HCT116 (cell line): ENCODE measurements around the gene ERMARD. TPM values are rescaled to one million over a fixed set of nuclear protein-coding genes. Genes with fewer than 3 reads are reported as not detected.

Source experiments
- ATAC-seq: fragments of 200-7000 bp; cut with Tn5 transposase; 2 replicates; pipeline ENCODE4 v1.9.1; 2020; ENCODE audit warnings: mild to moderate bottlenecking, moderate library complexity
- BruUV-seq: library from RNA; stranded (reverse); fragments of 400-500 nt; replicated peaks from 2 replicates; lab custom pipeline; 2021; lab: Mats Ljungman, UMichigan
- CTCF ChIA-PET: fragments of 300-600 bp; sonication (Branson Sonifier 250); formaldehyde crosslinking; loops from one replicate; lab custom pipeline; 2021; ENCODE audit warnings: antibody characterized with exemption; lab: Charles Lee
- POLR2A ChIA-PET: fragments of 300-600, 350-600 bp; sonication (Branson Sonifier 250); formaldehyde crosslinking; loops from one replicate; lab custom pipeline; 2021; ENCODE audit warnings: antibody characterized with exemption; lab: Charles Lee
- RAD21 ChIA-PET, 2 experiments: fragments of 300-600 bp; sonication (Branson Sonifier 250); formaldehyde crosslinking; loops; one replicate each; lab custom pipeline; 2023; ENCODE audit warnings: low total read pairs in 2 of 2; ENCODE audit not compliant: uncharacterized antibody in 2 of 2, unreplicated experiment in 2 of 2, low non-redundant PET in 1 of 2; lab: Charles Lee
- DNase-seq: peaks from one replicate; pipeline ENCODE4 v3.0.0-alpha.2; 2010; ENCODE audit warnings: low read depth, low spot score
- H2AFZ ChIP-seq: fragments of 200-600 bp; shearing (Covaris generic), sonication (generic); 2 replicates; pipeline ENCODE4 v1.6.1; 2017; ENCODE audit warnings: low read depth, mixed run types, mixed read lengths, antibody characterized with exemption, low read length; ENCODE audit not compliant: poor library complexity, severe bottlenecking
- H3K27ac ChIP-seq: 2 replicates; pipeline ENCODE4 v1.5.1; 2012; ENCODE audit warnings: low read depth, low read length
- H3K27me3 ChIP-seq: fragments of 200-600 bp; sonication (generic); 2 replicates; pipeline ENCODE4 v1.6.1; 2016; ENCODE audit warnings: mixed run types, low read length, mixed read lengths; ENCODE audit not compliant: insufficient read depth
- H3K36me3 ChIP-seq, 2 experiments: fragments of 200-500 bp in 1 of 2; fragments of 200-600 bp in 1 of 2; sonication (Bioruptor generic) in 1 of 2; sonication (generic) in 1 of 2; 2 replicates each; pipeline versions ENCODE4 v1.5.1 to v1.6.1; 2014 to 2016; ENCODE audit warnings: low read length in 2 of 2, inconsistent platforms in 1 of 2, mixed read lengths in 1 of 2, mixed run types in 1 of 2; ENCODE audit not compliant: insufficient read depth in 2 of 2, control insufficient read depth in 1 of 2
- H3K4me1 ChIP-seq, 2 experiments: fragments of 200-600 bp in 1 of 2; sonication (generic) in 1 of 2; 2 replicates each; pipeline versions ENCODE4 v1.5.1 to v1.6.1; 2012 to 2017; ENCODE audit warnings: low read length in 2 of 2, inconsistent platforms in 1 of 2, mild to moderate bottlenecking in 1 of 2, mixed read lengths in 1 of 2, mixed run types in 1 of 2, moderate library complexity in 1 of 2; ENCODE audit not compliant: insufficient read depth in 2 of 2, control insufficient read depth in 1 of 2
- H3K4me2 ChIP-seq: fragments of 200-600 bp; sonication (generic); 2 replicates; pipeline ENCODE4 v1.6.1; 2017; ENCODE audit warnings: mixed run types, low read length, mixed read lengths
- H3K4me3 ChIP-seq, 2 experiments: fragments of 200-600 bp in 1 of 2; sonication (generic) in 1 of 2; replicated peaks in 1 of 2; 2 replicates each; pipeline ENCODE4 v1.5.1; 2011 to 2016; ENCODE audit warnings: low read length in 2 of 2, control low read depth in 1 of 2, low read depth in 1 of 2, mild to moderate bottlenecking in 1 of 2, mixed read lengths in 1 of 2, mixed run types in 1 of 2
- H3K79me2 ChIP-seq: fragments of 200-600 bp; sonication (generic); 2 replicates; pipeline ENCODE4 v1.6.1; 2017; ENCODE audit warnings: mild to moderate bottlenecking, mixed run types, low read length, moderate library complexity, mixed read lengths; ENCODE audit not compliant: insufficient read depth
- H3K9ac ChIP-seq: fragments of 200-600 bp; sonication (generic); 2 replicates; pipeline ENCODE4 v1.6.1; 2016; ENCODE audit warnings: low read length, mixed read lengths
- H3K9me2 ChIP-seq: fragments of 200-600 bp; sonication (generic), shearing (Covaris generic); 2 replicates; pipeline ENCODE4 v1.6.1; 2017; ENCODE audit warnings: mixed run types, mild to moderate bottlenecking, moderate library complexity; ENCODE audit not compliant: insufficient read depth
- H3K9me3 ChIP-seq, 2 experiments: fragments of 200-500 bp in 1 of 2; fragments of 200-600 bp in 1 of 2; sonication (Bioruptor generic) in 1 of 2; sonication (generic) in 1 of 2; 2 replicates each; pipeline ENCODE4 v1.6.1; 2014 to 2017; ENCODE audit warnings: low read length in 2 of 2, mixed read lengths in 2 of 2, inconsistent platforms in 1 of 2, low read depth in 1 of 2, mild to moderate bottlenecking in 1 of 2, mixed run types in 1 of 2, moderate library complexity in 1 of 2; ENCODE audit not compliant: control insufficient read depth in 1 of 2, insufficient read depth in 1 of 2
- H4K20me1 ChIP-seq: fragments of 200-600 bp; sonication (generic), shearing (Covaris generic); 2 replicates; pipeline ENCODE4 v1.6.1; 2017; ENCODE audit warnings: mixed run types, mild to moderate bottlenecking, moderate library complexity; ENCODE audit not compliant: insufficient read depth
- CBX3 ChIP-seq: IDR thresholded peaks from 2 replicates; pipeline ENCODE4 v1.6.1; 2012; ENCODE audit warnings: low read depth
- CTCF ChIP-seq, 3 experiments: fragments of 200-600 bp in 1 of 3; sonication (generic) in 1 of 3; IDR thresholded peaks in 2 of 3; conservative IDR thresholded peaks in 1 of 3; 2 replicates each; pipeline ENCODE4 v1.5.1; 2012 to 2017; ENCODE audit warnings: low read depth in 2 of 3, low read length in 2 of 3, antibody characterized with exemption in 1 of 3, borderline replicate concordance in 1 of 3, control low read depth in 1 of 3, mild to moderate bottlenecking in 1 of 3, mixed read lengths in 1 of 3, mixed run types in 1 of 3, moderate library complexity in 1 of 3; ENCODE audit not compliant: insufficient read depth in 1 of 3
- EGR1 ChIP-seq: IDR thresholded peaks from 2 replicates; pipeline ENCODE4 v1.6.1; 2012; ENCODE audit warnings: low read depth
- ELF1 ChIP-seq: IDR thresholded peaks from 2 replicates; pipeline ENCODE4 v1.6.1; 2012; ENCODE audit warnings: low read depth, borderline replicate concordance
- EZH2phosphoT487 ChIP-seq: fragments of 200-600 bp; IDR thresholded peaks from 2 replicates; pipeline ENCODE4 v1.6.1; 2018; ENCODE audit warnings: antibody characterized with exemption, borderline replicate concordance
- FOSL1 ChIP-seq: IDR thresholded peaks from 2 replicates; pipeline ENCODE4 v1.6.1; 2012; ENCODE audit warnings: low read depth
- POLR2A ChIP-seq: IDR thresholded peaks from 2 replicates; pipeline ENCODE4 v1.7.0; 2011; ENCODE audit warnings: borderline replicate concordance; ENCODE audit not compliant: insufficient read depth, insufficient read length; ENCODE audit errors: extremely low read depth
- RAD21 ChIP-seq: IDR thresholded peaks from 2 replicates; pipeline ENCODE4 v1.6.1; 2012; ENCODE audit warnings: low read depth, mild to moderate bottlenecking
- TCF7L2 ChIP-seq: IDR thresholded peaks from 2 replicates; pipeline ENCODE4 v1.7.0; 2011; ENCODE audit warnings: borderline replicate concordance, inconsistent platforms; ENCODE audit not compliant: insufficient read depth, insufficient read length; ENCODE audit errors: extremely low read depth
- ZFX ChIP-seq: fragments of 450-650 bp; IDR thresholded peaks from 2 replicates; pipeline ENCODE4 v1.6.1; 2017
- intact Hi-C: fragments of 100-400 bp; cut with micrococcal nuclease; formaldehyde crosslinking; loops from 2 replicates; pipeline ENCODE4 v1.10.0; 2022
- total RNA-seq: library from RNA; stranded (reverse); gene quantifications from one replicate; pipeline ENCODE4 v1.2.1, GENCODE V29; 2021; ENCODE audit not compliant: unreplicated experiment
- TF ChIP-seq, protein P1 (sequence below): IDR thresholded peaks from 2 replicates; pipeline ENCODE4 v1.6.1; 2012

The ERMARD gene
- total RNA-seq, 1 experiment from 2014 or later = 24.7 TPM

- CTCF ChIA-PET = no interaction called here
- RAD21 ChIA-PET = no interaction called here
- no peak overlapping the region for H3K27ac ChIP-seq
- no peaks in the 10 kb centered on the region for H3K9me3 ChIP-seq
- no peaks in the 10 kb centered on the region for H3K36me3 ChIP-seq
- no peaks in the 10 kb centered on the region for H3K9me2 ChIP-seq
- TF ChIP-seq ELF1 (no peak), FOSL1 (no peak), CBX3 (no peak), EGR1 (no peak), CTCF (IDR thresholded peaks at IDR 0.05 in 2 of 3, conservative IDR thresholded peaks at IDR 0.05 in 1 of 3; ENCODE audit: borderline replicate concordance in 1 of 3, insufficient read depth in 1 of 3, low read depth in 2 of 3, low read length in 2 of 3) (no peak), TCF7L2 (no peak), POLR2A (no peak), EZH2phosphoT487 (no peak), ZFX (no peak), RAD21 (no peak)
- TF ChIP-seq, protein P1, sequence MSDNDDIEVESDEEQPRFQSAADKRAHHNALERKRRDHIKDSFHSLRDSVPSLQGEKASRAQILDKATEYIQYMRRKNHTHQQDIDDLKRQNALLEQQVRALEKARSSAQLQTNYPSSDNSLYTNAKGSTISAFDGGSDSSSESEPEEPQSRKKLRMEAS = no peak
- TF ChIP-seq, all 23 proteins: peak for 0
- no TSS peak for BruUV-seq
- Histone ChIP-seq H3K4me2 (no peak overlapping the region), H3K4me1 (peaks cover 0 to 16% of the 10 kb centered on the region in 2 experiments; a peak in 3 of 4 replicates), H3K4me3 (no peak overlapping the region), H3K27me3 (no peaks in the 10 kb centered on the region; the same call in 1 of the 2 replicates), H2AFZ (no peak overlapping the region), H3K9ac (no peak overlapping the region), H4K20me1 (no peaks in the 10 kb centered on the region), H3K79me2 (no peaks in the 10 kb centered on the region)
- POLR2A ChIA-PET = no interaction called here
- no peak for ATAC-seq
- intact Hi-C loops = loop anchor here (10.0 kb wide), 1 partner anchor 512 kb away; the partner anchor contains the start of gene FAM120B
- DNase-seq = no peak
Observed at GRCh38 chr6:169792306-169793015, 41.0 kb downstream of the ERMARD start.
